ENCODE results near the gene PAPPA2.

PAPPA2 gene

DNA sequence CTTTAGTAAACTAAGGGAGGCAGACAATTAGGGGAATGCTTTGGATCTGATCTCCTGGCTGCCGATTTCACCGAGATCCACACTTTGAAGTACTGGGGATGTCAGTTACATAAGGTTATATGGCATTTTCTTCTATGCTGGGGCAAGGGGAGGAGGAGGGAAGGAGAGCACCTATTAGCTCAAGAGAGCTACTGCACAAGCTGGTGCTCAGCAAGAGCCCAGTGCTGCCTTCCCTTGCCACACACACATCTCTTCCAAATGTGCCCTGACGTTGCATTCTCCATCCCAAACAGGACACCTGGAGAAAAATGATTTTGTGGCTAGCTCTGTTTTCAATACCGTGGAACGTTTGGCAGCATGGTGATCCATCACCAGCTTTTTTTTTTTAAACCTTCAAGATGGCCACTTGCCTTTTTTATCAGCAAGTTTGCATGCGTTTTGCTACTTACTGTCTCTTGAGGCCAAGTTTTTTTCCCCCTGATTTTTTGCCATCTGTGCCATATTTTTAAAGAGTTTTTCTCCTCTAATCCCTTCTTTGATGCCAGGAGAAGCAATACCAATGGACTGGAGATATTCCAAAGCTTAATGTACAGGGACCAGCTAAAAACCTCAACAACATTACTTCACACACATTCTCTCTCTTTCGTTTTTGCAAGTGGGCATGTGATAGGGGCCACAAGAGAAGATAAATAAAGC, 66.6 kb downstream of the PAPPA2 start:
- Mint-ChIP-seq H3K4me3 (no peak overlapping the region), H3K9me3 (no peaks in the 10 kb centered on the region), H3K4me1 (no peaks in the 10 kb centered on the region), H3K27me3 (no peaks in the 10 kb centered on the region), H3K36me3 (no peaks in the 10 kb centered on the region), H3K27ac (no peak overlapping the region)
- CTCF ChIA-PET: no interaction called here
- DNase-seq: no peak

DNA sequence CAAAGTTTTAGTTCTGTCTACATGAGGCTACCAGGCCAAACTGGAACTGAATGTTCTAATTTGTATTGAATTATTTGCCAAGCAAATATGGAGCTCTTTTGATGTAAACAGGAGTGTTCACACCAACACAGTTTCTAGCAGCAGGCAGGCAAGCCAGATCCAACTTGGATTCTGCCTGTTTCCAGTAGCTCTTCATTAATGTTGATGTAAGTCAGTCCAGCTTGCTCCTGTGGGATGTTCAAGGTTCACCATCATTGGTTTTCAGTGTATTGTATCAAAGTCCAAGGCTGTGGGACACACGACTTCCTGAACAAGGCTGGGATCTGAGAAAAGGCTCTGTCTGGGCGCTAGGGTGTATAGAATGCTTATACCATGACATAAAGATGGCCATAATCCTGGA, 68.1 kb downstream of the PAPPA2 start:
- Mint-ChIP-seq H3K4me1 (no peaks in the 10 kb centered on the region), H3K9me3 (no peaks in the 10 kb centered on the region), H3K27me3 (no peaks in the 10 kb centered on the region), H3K27ac (no peak overlapping the region), H3K36me3 (no peaks in the 10 kb centered on the region), H3K4me3 (no peak overlapping the region)
- CTCF ChIA-PET: no interaction called here
- DNase-seq: no peak

DNA sequence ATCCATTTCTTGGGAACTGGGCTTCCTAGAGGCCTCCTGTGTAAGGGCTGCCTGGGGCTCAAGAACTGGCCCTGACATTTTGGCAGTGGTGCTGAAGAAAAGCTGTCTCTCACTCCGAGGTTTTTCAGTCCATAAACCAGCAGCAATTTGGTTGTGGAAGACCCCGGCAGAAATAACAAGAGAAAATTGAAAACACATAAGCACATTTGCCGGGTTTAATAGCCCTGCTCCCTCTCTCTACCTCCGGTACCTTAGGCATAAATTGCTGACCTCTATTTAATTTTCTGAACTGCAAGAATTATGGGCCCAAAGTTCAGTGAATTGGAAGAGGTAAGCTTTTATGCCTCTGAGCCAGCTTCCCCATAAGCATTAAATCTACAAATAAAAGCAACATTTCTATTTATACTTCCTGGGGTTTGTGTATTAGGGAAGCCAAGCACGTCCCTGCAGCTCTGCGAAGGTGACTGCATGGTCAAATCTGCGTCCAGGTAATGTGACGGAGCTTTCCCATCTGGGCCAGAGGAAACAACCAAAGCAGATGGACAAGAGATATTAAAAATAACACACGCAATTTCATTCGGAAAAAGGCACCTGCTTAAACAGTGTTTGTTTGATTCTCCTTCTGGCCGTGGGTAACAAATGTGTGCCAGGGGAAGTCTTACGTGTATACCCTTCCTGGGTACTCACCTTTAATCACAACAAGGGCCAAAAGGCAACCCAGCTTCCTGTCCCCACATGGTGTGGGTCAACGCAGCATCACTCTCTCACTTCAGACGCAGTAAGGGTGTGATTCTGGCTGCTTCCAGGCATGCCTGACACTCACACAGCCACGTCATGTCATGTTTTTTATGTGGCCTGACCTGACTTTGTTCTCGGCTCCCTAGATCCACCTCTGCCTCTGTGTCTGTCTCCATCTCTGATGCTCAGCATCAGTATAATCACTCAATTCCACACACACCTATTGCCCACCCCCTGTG, 69.2 kb downstream of the PAPPA2 start:
- Mint-ChIP-seq H3K36me3 (no peaks in the 10 kb centered on the region), H3K9me3 (no peaks in the 10 kb centered on the region), H3K4me3 (no peak overlapping the region), H3K27me3 (no peaks in the 10 kb centered on the region), H3K27ac (no peak overlapping the region), H3K4me1 (no peaks in the 10 kb centered on the region)
- CTCF ChIA-PET: no interaction called here
- DNase-seq: no peak

DNA sequence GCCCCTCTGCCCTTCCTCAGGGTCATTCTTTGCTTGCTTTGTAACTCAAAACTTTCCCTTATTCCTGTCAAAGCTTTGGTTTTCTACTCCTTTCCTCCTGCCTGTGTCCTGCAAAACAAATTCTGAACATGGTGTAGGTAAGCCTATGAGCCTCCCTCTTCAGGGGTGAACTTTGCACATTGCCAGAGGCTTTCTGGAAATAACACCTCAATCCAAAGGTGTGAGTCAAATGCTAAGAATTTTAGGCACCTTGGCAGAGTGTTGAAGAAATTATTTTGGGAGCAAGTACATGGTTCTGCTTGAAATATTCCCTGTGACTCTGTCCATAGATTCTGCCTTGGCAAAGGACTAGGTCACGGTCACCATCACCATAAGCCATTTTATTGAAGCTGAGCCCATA, 70.0 kb downstream of the PAPPA2 start:
- CTCF ChIA-PET: no interaction called here
- Mint-ChIP-seq H3K27ac (no peak overlapping the region), H3K27me3 (no peaks in the 10 kb centered on the region), H3K36me3 (no peaks in the 10 kb centered on the region), H3K4me3 (no peak overlapping the region), H3K9me3 (no peaks in the 10 kb centered on the region), H3K4me1 (no peaks in the 10 kb centered on the region)
- DNase-seq: no peak

DNA sequence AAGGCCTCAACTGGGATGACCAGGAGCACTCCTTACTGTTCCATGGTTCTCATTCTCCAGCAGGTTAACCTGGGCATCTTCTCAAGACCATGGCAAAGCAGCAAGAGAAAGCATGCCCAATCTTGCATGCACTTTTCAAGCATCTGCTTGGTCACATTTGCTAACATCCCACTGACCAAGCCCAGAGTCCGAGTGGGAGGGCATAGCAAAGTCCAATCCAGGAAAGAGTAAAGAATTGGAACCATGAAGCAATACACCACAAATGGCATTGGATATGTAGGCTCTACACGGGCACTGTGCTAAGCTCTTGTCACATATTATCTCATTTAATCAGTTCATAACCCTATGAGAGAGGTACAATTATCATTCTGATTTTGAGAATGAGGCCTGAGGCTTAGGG, 73.6 kb downstream of the PAPPA2 start:
- CTCF ChIA-PET: no interaction called here
- Mint-ChIP-seq H3K4me3 (no peak overlapping the region), H3K9me3 (peaks cover 1% of the 10 kb centered on the region), H3K4me1 (no peaks in the 10 kb centered on the region), H3K27ac (no peak overlapping the region), H3K27me3 (no peaks in the 10 kb centered on the region), H3K36me3 (no peaks in the 10 kb centered on the region)
- no peak for DNase-seq

DNA sequence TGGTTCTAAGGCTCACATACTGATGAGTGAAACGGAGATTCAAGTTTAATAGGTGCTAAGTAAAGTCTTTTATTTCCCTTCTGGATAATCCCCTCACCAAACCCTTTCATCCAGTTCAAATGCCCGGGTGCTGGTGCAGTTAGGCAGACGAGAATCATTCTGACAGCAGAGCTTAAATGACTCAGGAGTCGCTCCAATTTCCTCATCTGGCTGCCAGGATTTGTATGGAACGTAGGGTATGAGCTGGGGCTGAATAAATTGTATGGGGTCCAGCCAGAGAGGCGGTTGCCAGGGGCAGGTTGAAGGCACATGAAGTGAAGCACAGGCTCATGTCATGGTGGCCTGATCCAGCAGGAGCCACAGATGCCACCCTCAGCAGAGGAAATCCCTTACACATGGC, 76.0 kb downstream of the PAPPA2 start:
- peaks cover 1% of the 10 kb centered on the region for H3K9me3 Mint-ChIP-seq
- DNase-seq: no peak
- H3K27me3 Mint-ChIP-seq: no peaks in the 10 kb centered on the region
- CTCF ChIA-PET: no interaction called here
- no peak overlapping the region for H3K4me3 Mint-ChIP-seq
- H3K36me3 Mint-ChIP-seq: no peaks in the 10 kb centered on the region
- H3K4me1 Mint-ChIP-seq: no peaks in the 10 kb centered on the region
- no peak overlapping the region for H3K27ac Mint-ChIP-seq

DNA sequence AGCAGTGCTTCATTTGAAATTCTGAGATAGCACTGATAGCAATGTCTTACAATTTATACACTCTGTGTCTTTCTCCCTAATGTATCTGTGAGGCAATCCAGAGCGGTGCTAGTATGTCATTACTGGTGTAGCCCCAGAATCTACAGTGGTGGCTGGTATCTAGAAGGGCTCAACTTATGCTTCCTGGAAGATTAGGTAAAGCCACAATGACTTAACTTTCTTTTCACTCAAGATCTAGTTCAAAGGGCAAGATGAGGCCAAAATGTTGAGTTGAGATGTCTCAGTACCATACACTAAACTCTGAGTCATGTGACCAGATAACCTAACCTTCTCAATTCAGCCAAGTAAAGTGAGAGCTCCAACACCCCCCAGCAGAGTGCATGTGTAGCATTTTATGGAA, 77.5 kb downstream of the PAPPA2 start:
- no peak for DNase-seq
- Mint-ChIP-seq H3K9me3 (peaks cover 1% of the 10 kb centered on the region), H3K27me3 (no peaks in the 10 kb centered on the region), H3K36me3 (no peaks in the 10 kb centered on the region), H3K4me3 (no peak overlapping the region), H3K4me1 (no peaks in the 10 kb centered on the region), H3K27ac (no peak overlapping the region)
- CTCF ChIA-PET: no interaction called here

DNA sequence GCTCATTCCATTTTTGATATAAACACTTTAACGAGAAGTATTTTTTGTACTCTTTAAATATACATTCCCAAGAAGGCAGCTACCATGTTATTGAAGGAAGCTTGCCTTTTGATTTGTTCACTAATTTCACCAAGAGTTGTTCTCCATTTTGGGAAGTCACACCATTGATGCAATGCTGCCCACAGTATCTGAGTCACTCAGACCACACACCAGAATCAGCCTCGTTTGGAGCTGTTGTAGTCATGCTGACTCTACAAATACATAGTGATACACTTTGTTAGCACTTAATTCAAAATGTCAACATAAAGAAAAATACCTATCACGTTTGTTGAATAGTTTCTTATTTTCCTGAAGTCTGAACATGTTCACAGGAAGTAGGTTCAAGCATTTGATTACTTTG, 78.7 kb downstream of the PAPPA2 start:
- H3K9me3 Mint-ChIP-seq: peaks cover 1% of the 10 kb centered on the region
- H3K4me3 Mint-ChIP-seq: no peak overlapping the region
- H3K27ac Mint-ChIP-seq: no peak overlapping the region
- no peaks in the 10 kb centered on the region for H3K36me3 Mint-ChIP-seq
- H3K27me3 Mint-ChIP-seq: no peaks in the 10 kb centered on the region
- H3K4me1 Mint-ChIP-seq: no peaks in the 10 kb centered on the region
- no peak for DNase-seq
- CTCF ChIA-PET: interaction anchor here (1.3 kb wide), 1 partner anchor 18 kb away, joined by 3 read pairs; no protein-coding TSS in a partner anchor

DNA sequence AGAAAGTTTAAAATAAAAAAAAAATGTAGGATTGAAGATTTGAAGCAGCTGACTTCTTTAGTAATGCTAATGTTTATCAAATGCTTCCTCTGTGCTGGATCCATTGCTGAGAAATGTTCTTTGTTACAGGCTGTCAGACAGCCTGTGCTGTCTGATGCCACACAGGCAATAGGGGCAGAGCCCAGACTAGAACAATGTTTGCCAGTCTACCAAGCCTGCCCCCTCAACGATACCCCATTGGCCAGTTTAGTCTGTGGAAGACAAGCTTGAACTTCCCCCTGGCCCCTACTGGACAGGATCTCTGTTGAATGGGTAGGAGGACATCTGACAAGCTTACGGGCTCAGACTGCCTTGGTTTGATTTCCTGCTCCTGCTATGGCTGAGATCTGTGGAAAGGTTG, 79.4 kb downstream of the PAPPA2 start:
- Mint-ChIP-seq H3K27me3 (no peaks in the 10 kb centered on the region), H3K4me1 (no peaks in the 10 kb centered on the region), H3K27ac (no peak overlapping the region), H3K4me3 (no peak overlapping the region), H3K9me3 (peaks cover 1% of the 10 kb centered on the region), H3K36me3 (no peaks in the 10 kb centered on the region)
- CTCF ChIA-PET: interaction anchor here (1.3 kb wide), 1 partner anchor 18 kb away, joined by 3 read pairs; no protein-coding TSS in a partner anchor
- DNase-seq: no peak

DNA sequence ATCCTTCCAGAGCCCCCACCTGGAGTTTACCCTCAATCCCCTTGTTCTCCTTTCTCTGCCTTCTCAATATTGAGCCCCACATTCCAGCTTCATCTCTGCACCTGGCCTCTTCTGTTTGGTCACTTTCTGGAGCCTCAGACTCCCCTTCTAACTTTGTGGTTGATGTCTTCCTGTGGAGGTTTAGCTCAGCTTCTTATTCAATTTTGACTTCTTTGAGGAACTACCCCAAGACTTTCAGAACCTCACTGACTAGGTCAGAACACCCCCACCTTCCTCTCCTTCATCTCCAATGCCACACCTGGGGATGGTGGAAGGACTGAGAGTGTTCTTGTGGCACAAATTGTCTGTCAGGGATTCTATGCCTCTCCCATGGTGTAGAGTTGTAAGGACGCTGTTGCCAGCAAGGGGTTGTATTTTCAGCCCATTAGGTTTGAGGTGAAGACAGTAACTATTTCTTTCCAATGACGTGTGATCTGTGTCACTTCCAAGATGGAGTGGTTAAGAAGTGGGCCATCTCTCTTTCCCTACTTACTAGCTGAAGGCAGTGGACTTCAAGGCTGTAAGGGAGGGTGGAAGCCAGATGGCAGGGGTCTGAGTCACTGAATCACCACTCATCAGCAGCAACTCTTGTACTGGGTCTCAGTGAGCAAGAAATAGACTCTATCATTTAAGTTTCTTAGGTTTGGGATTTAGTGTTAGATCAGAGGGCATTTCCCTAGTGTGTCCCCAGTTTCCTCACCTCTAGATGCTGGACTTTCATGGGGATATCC, 80.6 kb downstream of the PAPPA2 start:
- no peaks in the 10 kb centered on the region for H3K36me3 Mint-ChIP-seq
- no peak overlapping the region for H3K4me3 Mint-ChIP-seq
- CTCF ChIA-PET: no interaction called here
- H3K27me3 Mint-ChIP-seq: no peaks in the 10 kb centered on the region
- H3K27ac Mint-ChIP-seq: no peak overlapping the region
- DNase-seq: no peak
- peaks cover 1% of the 10 kb centered on the region for H3K9me3 Mint-ChIP-seq
- no peaks in the 10 kb centered on the region for H3K4me1 Mint-ChIP-seq

DNA sequence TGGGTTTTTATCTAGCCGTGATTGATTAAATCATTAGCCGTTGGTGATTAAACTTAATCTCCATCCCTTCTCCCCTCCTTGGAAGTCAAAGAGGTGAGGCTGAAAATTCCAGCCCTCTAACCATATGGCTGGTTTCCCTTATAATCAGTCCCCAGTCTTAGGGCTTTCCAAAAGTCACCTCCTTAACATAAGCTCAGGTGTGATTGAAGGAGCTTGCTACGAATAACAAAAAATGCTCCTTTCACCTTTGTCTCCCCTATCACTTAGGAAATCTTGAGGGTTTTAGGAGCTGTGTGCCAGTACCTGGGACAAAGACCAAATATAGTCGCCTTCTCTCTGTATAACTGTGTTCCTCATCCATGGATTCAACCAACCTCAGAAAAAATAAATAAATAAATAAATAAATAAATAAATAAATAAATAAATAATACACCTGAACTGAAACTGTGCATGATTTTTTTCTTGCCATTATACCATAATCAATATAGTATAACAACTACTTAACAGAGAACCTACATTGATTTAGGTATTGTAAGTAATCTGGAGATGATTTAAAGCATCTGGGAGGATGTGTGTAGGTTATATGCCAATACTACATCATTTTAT, 82.2 kb downstream of the PAPPA2 start:
- no peak for DNase-seq
- Mint-ChIP-seq H3K27ac (no peak overlapping the region), H3K9me3 (peaks cover 1% of the 10 kb centered on the region), H3K4me1 (no peaks in the 10 kb centered on the region), H3K27me3 (no peaks in the 10 kb centered on the region), H3K36me3 (no peaks in the 10 kb centered on the region), H3K4me3 (no peak overlapping the region)
- CTCF ChIA-PET: no interaction called here

DNA sequence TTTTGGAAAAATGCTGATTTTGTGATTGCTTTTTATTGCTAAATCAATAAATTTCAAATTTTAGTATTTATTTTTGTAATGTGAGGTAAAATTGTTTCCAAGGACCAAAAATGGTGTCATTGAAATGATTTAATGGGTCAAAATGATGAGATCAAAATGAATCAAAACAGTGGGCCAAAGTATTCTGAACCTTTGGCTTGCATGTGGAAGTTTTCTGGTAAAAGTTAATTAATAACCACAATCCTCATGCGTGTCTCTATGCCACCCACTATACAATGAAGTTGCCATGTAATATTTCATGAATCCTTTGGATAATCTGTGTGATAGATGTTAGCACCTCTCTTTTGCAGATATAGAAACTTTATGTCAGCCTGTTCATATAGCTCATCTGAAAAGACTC, 83.8 kb downstream of the PAPPA2 start:
- H3K9me3 Mint-ChIP-seq: no peaks in the 10 kb centered on the region
- H3K4me1 Mint-ChIP-seq: no peaks in the 10 kb centered on the region
- DNase-seq: no peak
- no peaks in the 10 kb centered on the region for H3K27me3 Mint-ChIP-seq
- no peak overlapping the region for H3K4me3 Mint-ChIP-seq
- no peaks in the 10 kb centered on the region for H3K36me3 Mint-ChIP-seq
- CTCF ChIA-PET: no interaction called here
- H3K27ac Mint-ChIP-seq: no peak overlapping the region

DNA sequence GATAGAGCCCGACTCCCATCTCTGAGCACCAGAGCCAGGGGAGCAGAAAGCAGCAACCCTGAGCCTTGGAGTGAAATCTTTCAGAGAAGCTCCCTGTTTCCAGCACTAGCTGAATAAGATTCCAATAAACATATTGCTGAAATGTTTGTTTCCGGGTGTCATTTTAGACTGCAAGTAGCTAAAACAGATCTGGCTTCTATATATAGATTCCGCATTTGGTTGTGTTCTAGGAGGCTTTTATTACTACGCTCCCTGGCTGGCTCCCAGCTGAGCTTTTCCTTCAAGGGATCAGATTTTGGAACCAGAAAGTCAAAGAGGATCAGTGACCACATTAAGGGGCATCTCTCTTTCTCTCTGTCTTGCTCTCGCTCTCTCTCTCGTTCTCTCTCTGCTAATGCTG, 88.2 kb downstream of the PAPPA2 start:
- CTCF ChIA-PET: no interaction called here
- Mint-ChIP-seq H3K4me1 (no peaks in the 10 kb centered on the region), H3K27me3 (peaks cover 16% of the 10 kb centered on the region), H3K36me3 (no peaks in the 10 kb centered on the region), H3K4me3 (no peak overlapping the region), H3K27ac (no peak overlapping the region), H3K9me3 (no peaks in the 10 kb centered on the region)
- no peak for DNase-seq

DNA sequence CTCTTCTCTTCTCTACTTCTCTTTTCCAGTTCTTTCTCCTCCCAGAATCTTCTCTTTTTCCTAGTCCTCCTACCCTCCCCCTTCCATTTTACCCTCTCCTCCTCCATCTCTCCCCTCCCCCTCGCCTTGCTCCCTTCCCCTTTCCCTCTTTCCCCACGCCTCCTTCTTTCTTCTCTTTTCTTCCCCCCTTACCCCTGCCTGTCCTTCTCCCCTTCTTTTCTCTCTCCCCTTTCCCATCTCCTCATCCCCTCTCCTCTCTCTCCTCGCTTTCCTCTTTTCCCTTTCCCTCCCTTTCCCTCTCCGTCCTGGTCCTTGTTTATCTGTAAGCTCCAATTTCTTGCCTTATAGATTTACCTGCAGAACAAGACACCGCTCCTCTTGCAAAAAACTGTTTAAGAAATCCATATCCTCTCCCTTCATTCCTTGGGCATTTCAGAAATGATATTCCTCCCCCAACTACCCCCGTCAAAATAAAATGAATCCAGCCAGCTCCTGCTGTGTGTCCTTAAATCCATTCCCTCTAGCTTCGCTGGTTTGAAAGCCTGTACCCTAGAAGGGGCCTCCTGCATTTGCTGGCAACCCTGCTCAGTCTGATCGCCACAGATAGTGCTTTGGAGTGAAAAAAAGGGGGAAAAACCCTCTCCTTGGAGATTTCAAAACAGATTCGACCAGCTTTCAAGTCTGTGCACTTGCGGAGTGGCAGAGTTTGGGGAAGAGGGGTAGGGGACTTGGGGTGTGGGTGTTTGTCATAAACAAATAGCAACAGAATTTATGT, 89.4 kb downstream of the PAPPA2 start:
- DNase-seq: no peak
- CTCF ChIA-PET: no interaction called here
- peaks cover 16% of the 10 kb centered on the region for H3K27me3 Mint-ChIP-seq
- no peaks in the 10 kb centered on the region for H3K36me3 Mint-ChIP-seq
- H3K9me3 Mint-ChIP-seq: no peaks in the 10 kb centered on the region
- no peak overlapping the region for H3K4me3 Mint-ChIP-seq
- no peaks in the 10 kb centered on the region for H3K4me1 Mint-ChIP-seq
- H3K27ac Mint-ChIP-seq: no peak overlapping the region
